ENCODE results near the gene NAA16.

Gene NAA16

GRCh38 chr13:41302743-41303142 lies 8.3 kb upstream of the NAA16 start:
- in situ Hi-C loops (cut with MboI; ENCODE audit: low sequenced_read_pairs): no loop called here

DNA sequence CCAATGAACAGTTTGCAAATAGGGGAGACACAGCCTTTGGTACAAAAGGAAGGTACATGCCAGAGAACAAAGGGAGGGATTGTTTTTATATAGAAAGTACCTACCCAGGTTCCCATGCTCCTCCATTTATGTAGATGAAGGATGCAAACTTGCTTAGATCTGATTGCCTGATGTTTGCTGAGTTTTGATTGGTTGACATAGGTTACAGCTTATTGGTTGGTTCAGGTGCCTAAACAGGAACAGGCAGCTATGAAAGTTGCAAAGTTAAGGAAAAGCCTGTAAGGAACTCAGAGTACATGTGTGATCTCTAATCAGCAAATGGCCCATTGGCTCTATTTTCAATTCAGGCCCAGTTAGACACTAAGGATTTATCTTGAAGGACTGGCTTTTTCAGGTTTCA lies 6.5 kb upstream of the NAA16 start:
- in situ Hi-C loops (cut with MboI; ENCODE audit: low sequenced_read_pairs): no loop called here

GRCh38 chr13:41306271-41307145 lies 4.6 kb upstream of the NAA16 start:
- in situ Hi-C loops (cut with MboI; ENCODE audit: low sequenced_read_pairs): no loop called here

DNA sequence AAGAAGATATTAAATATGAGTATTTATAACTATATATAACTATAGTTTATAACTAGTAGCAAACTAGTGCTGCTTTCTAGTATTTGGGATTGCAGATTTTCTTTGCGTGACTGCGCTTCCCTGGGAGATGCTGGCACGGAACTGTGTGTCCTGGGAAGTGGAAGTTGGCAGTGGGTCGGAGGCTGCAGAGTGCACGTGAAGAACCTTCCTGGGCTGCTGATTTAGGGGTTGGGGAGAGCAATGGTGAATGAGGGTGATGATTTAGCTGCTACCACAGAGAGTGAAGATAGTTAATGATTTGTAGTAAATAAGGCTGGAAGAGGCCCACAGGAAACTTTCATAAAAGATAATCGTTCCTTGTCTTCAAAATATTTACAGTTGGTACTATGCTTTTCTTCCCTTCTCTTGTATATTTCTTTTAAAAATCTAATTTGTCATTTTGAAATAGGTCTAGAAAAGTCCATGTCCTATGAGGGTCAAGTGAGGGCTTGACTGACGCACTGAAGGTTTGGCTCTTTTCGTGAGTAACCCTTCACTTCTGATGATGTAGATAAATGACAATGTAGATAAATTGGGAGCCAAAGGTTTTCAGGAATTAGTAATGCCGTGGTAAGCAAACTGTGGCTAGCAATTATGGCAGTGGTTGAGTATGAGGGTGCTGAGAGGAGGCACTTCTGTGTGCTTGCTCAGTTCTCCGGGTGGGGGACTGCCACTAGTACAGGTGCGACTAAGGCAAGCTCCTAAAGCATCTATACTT lies 3.0 kb upstream of the NAA16 start:
- in situ Hi-C loops (cut with MboI; ENCODE audit: low sequenced_read_pairs): no loop called here

DNA sequence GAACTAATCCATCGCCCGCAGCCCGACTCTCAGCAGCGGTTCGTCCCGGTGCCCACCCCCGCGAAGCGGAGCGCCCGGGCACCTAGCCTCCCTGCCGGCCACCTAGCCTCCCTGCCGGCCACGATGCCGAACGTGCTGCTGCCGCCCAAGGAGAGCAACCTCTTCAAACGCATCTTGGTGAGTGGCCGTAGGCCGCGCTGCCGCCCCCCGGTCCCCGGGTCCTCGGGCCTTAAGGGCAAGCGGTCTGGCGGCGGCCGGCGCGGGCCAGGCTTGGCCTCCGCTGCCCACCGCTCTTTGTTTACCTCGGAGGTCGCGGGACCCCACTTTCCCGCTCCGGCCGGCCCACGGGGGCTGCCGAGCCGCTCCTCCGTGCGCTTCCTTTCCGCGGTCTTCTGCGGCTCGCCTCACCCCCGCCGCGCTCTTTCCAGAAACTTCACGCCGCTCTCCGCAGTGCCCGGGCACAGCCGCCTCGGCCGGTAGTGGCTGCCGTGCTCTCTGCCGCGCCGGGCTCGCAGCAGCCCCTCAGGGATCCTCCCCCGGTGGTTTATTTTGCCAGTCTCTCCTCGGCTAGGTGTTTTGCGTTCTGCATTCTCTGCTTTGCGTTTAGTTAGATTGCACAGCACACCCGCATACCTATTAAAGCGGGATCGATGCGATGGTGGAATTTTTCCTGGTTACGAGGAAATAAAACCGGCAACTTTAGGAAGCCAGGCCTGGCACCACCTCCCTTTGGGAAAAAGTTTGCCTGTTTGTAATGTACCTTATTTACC lies 524 bp downstream of the NAA16 start:
- in situ Hi-C loops (cut with MboI; ENCODE audit: low sequenced_read_pairs): no loop called here

DNA sequence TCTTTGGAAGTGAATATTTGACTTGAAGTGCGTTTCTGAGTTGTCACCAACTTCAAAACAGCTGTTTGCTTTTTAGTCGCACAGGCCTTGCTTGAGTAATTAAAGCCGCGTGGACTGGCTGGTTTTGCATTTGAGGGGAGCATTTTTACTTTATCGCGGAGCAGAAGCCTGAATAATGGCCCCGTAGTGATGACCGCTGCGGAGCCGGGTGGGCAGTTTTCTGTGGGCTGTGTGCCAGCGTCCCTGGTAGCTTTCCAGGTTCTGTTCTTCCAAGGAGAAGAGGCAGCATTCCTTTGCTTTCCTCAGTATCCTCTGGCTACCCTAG lies 1.1 kb downstream of the NAA16 start:
- in situ Hi-C loops (cut with MboI; ENCODE audit: low sequenced_read_pairs): no loop called here

DNA sequence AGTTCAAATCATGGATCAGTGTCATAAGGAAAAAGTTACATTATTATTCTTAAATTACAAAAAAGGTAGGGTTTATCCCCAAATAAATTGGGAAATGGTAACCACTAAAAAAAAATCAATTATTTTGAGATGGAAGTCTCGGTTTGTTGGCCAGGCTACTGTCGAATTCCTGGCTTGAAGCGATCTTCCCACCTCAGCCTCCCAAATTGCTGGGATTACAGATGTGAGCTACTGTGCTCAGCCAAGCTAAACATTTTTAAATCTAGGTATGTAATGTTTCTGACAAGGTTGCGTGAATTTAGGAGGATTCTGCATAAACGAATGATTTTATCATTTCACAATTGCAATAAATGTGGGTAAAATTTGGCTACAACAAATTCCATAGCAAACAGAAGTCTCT lies 2.0 kb downstream of the NAA16 start:
- in situ Hi-C loops (cut with MboI; ENCODE audit: low sequenced_read_pairs): no loop called here

GRCh38 chr13:41313659-41314197 lies 2.7 kb downstream of the NAA16 start:
- in situ Hi-C loops (cut with MboI; ENCODE audit: low sequenced_read_pairs): no loop called here

- in situ Hi-C loops (cut with MboI; ENCODE audit: low sequenced_read_pairs): no loop called here
Measured at GRCh38 chr13:41315443-41316047, 4.5 kb downstream of the NAA16 start.

GRCh38 chr13:41317243-41317642 lies 6.2 kb downstream of the NAA16 start:
- in situ Hi-C loops (cut with MboI; ENCODE audit: low sequenced_read_pairs): no loop called here

GRCh38 chr13:41325752-41326151 lies 14.7 kb downstream of the NAA16 start:
- in situ Hi-C loops (cut with MboI; ENCODE audit: low sequenced_read_pairs): no loop called here

- in situ Hi-C loops (cut with MboI; ENCODE audit: low sequenced_read_pairs): no loop called here
Measured at GRCh38 chr13:41326661-41327060, 15.6 kb downstream of the NAA16 start.

- in situ Hi-C loops (cut with MboI; ENCODE audit: low sequenced_read_pairs): no loop called here
Measured at GRCh38 chr13:41327994-41328790, 17.1 kb downstream of the NAA16 start.

DNA sequence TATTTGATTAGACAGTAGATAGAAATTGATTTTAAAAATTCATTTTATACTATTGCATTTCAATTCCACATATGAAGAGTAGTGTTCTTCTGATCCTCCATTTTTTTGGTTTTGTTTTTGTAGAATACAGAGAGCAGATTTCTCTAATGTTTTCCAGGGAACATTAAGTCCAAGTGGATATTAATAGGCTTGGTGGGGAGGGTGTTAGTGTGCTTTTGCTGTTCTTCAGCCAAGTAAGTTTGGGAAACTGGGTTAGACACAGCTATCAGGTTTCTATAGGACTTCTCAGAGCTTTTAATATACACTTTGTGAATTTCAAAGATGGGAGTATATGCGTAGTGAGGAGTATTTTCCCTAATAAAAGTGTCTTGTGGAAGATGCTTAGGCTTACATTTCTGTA lies 21.8 kb downstream of the NAA16 start:
- in situ Hi-C loops (cut with MboI; ENCODE audit: low sequenced_read_pairs): no loop called here

- in situ Hi-C loops (cut with MboI; ENCODE audit: low sequenced_read_pairs): no loop called here
Measured at GRCh38 chr13:41334810-41335209, 23.7 kb downstream of the NAA16 start.

GRCh38 chr13:41344358-41344757 lies 33.3 kb downstream of the NAA16 start:
- in situ Hi-C loops (cut with MboI; ENCODE audit: low sequenced_read_pairs): no loop called here

DNA sequence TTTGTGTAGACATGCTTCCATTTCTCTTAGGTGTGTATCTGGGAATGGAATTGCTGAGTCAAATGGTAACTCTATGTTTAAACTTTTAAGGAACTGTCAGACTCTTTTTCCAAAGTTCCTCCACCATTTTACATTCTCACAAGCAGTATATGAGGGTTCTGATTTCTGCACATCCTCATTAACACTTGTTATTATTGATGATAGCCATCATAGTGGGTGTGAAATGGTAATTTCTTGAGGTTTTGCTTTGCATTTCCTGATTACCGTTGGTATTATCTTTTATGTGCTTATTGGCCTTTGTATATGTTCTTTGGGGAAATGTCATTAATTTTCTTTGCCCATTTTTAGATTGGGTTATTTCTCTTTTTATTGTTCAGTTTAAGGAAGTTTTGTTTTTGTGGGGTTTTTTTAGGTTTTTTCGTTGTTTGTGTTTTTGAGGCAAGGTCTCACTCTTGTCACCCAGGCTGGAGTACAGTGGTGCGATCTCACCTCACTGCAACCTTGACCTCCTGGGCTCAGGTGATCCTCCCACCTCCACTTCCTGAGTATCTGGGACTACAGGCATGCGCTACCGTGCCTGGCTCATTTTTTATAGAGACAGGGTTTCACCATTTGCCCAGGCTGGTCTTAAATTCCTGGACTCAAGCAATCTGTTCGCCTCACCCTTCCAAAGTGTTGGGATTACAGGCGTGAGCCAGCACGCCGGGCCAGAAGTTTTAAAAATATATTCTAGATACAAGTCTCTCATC lies 34.3 kb downstream of the NAA16 start:
- in situ Hi-C loops (cut with MboI; ENCODE audit: low sequenced_read_pairs): no loop called here

DNA sequence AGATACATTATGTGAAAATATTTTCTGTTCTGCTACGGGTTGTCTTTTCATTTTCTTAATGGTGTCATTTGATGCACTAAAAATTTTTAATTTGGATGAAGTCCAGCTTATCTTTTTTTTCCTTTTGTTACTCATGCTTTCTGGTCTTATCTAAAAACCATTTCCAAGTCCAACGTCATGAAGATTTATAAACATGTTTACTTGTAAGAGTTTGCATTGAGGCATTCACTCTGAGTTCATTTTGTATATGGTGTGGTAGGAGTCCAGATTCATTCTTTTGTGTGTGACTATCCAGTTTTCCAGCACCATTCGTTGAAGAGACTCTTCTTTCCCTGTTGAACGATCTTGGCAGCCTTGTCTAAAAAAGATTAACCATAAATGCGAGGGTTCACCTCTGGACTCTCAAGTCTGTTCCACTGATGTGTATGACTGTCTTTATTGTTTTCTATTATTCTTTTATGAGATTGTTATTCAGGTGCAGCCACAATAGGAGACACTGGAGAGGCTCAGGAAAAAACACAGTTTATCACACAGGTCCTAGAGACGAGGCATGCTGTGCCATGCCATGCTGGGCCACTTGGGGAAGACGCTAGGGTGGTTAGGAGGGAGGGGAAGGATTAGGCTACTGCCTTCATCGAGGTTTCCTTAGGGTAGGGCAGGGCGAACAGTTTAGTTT lies 35.0 kb downstream of the NAA16 start:
- in situ Hi-C loops (cut with MboI; ENCODE audit: low sequenced_read_pairs): no loop called here
